PFSK-1 (cell line): ENCODE data around the gene NEDD9.

Experiments used
- TAF1 ChIP-seq: IDR thresholded peaks from 2 replicates; pipeline ENCODE4 v1.6.1; 2012; ENCODE audit warnings: low read length, control low read depth, borderline replicate concordance; ENCODE audit not compliant: insufficient read depth
- TF ChIP-seq, protein P1 (sequence below), 2 experiments: IDR thresholded peaks; 2 replicates each; pipeline versions ENCODE4 v1.6.1 to v1.8.0; 2011 to 2012; ENCODE audit warnings: low read depth in 2 of 2, low read length in 2 of 2, control low read depth in 1 of 2, inconsistent platforms in 1 of 2, mild to moderate bottlenecking in 1 of 2, moderate library complexity in 1 of 2; ENCODE audit not compliant: insufficient read depth in 1 of 2

DNA sequence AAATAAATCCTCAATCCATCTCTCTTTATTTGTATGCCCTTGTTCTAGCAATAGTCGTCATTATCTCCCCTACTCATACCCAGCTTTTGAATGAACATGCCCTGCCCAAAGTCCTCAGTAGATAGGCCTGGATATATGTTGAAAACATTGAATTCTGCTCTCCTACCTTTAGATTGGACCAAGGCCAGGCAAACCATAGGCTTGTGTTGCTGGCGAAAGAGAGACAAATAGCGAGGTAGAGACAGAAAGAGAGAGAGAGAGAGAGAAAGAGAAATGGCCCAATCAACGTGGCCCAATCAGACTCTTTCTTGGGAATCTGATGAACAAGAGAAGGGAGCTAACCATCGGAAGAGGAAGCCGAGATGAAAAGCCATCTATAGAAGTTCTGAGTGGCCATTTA, 45.2 kb downstream of the NEDD9 start:
- no peak for TF ChIP-seq TAF1
- TF ChIP-seq, protein P1, sequence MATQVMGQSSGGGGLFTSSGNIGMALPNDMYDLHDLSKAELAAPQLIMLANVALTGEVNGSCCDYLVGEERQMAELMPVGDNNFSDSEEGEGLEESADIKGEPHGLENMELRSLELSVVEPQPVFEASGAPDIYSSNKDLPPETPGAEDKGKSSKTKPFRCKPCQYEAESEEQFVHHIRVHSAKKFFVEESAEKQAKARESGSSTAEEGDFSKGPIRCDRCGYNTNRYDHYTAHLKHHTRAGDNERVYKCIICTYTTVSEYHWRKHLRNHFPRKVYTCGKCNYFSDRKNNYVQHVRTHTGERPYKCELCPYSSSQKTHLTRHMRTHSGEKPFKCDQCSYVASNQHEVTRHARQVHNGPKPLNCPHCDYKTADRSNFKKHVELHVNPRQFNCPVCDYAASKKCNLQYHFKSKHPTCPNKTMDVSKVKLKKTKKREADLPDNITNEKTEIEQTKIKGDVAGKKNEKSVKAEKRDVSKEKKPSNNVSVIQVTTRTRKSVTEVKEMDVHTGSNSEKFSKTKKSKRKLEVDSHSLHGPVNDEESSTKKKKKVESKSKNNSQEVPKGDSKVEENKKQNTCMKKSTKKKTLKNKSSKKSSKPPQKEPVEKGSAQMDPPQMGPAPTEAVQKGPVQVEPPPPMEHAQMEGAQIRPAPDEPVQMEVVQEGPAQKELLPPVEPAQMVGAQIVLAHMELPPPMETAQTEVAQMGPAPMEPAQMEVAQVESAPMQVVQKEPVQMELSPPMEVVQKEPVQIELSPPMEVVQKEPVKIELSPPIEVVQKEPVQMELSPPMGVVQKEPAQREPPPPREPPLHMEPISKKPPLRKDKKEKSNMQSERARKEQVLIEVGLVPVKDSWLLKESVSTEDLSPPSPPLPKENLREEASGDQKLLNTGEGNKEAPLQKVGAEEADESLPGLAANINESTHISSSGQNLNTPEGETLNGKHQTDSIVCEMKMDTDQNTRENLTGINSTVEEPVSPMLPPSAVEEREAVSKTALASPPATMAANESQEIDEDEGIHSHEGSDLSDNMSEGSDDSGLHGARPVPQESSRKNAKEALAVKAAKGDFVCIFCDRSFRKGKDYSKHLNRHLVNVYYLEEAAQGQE (IDR thresholded peaks at IDR 0.05; ENCODE audit: insufficient read depth in 1 of 2, low read depth in 2 of 2, low read length in 2 of 2): no peak
